Kidney glomerular epithelial cell (primary cell): ENCODE results near the gene PELI3.
"Not testable (repeated sequence)": the region's sequence is repeated elsewhere in the genome, so short reads cannot be mapped to it uniquely, and the experiment has no call there.

ENCODE experiments used
- DNase-seq: peaks from one replicate; lab custom pipeline; 2025; lab: John Stamatoyannopoulos, UW

PELI3 gene, protein sequence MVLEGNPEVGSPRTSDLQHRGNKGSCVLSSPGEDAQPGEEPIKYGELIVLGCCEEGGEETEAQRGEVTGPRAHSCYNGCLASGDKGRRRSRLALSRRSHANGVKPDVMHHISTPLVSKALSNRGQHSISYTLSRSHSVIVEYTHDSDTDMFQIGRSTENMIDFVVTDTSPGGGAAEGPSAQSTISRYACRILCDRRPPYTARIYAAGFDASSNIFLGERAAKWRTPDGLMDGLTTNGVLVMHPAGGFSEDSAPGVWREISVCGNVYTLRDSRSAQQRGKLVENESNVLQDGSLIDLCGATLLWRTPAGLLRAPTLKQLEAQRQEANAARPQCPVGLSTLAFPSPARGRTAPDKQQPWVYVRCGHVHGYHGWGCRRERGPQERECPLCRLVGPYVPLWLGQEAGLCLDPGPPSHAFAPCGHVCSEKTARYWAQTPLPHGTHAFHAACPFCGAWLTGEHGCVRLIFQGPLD

GRCh38 chr11:66466225-66467033, at the start of gene PELI3:
TSS of gene PELI3 (plus strand) at chr11:66466905. CDS start at chr11:66468129, 1,224 bp downstream.
- DNase-seq: peak; percentile 84

GRCh38 chr11:66417000-66417399, 49.7 kb upstream of the PELI3 start:
- no peak for DNase-seq

DNA sequence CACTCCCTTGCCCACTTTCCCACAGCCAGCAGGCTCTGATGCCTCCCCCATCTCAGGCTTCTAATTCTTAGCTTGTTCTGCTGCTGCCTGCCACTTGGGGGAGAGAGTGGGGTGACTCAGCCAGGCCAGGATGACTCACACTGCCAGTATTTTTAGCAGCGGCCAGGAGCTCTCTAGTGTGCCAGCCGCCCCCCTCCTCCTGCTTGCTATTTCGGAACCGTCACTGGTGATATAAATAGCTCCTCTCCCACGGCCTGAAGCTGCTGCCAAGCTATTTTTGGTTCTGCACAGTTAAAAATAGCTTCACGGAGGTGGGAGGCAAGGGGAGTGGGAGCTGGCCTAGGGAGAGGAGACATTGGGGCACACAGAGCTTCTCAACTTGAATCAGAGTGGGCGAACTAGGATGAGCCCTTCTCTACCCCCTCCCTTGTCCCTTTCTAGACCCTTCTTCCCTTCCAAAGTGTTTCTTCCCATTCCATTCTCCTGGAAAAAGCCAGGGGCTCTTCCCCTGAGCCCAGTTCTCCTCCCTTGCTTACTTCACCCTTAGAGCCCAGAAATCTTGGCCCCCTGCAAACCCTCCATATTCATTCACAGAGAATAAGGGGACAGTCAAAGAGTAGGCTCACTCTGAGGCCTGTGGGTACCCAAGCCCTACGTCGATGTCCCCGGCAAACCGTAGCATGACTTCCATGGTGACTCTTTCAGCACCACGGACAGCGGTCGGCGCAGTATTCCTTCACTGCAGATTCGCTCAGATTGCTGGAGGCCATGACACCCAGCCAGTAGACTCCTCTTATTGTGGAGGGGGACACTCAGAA, 48.3 kb upstream of the PELI3 start:
- peak; percentile 86 for DNase-seq

DNA sequence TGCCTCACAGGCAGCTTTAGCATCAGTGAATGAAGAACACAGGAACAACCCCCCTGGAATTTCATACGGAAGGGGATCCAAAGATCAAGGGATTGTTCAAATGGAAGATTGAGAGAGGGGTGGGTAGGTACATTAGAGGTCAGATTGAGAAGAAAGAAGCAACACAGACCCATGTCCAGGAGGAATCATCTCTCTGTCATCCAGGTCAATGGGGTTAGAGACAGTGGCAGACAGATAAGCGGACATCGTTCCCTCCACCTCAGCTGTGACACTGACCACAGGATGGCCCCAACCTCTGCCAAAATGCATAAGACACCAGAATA, 47.8 kb upstream of the PELI3 start:
- no peak for DNase-seq

DNA sequence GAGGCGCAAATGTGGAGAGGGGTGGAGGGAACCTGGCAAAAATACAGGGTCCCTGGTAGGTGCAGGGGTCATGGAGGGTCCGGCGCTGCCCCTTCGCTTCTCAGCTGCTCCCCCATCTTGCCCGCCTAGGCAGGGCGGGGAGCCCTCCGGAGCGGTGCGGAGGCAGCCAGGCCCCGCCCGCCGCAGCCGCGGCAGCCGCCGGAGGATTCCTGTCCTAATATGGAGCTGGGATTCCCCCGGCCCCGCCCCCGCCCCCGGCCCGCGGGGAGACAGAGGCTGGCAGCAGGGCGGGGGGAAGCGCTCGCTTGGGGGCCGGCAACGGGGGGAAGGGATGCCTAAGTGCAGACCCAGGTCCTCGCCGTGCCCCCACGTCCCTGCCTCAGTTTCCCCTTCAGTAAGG, 46.9 kb upstream of the PELI3 start:
- no peak for DNase-seq

DNA sequence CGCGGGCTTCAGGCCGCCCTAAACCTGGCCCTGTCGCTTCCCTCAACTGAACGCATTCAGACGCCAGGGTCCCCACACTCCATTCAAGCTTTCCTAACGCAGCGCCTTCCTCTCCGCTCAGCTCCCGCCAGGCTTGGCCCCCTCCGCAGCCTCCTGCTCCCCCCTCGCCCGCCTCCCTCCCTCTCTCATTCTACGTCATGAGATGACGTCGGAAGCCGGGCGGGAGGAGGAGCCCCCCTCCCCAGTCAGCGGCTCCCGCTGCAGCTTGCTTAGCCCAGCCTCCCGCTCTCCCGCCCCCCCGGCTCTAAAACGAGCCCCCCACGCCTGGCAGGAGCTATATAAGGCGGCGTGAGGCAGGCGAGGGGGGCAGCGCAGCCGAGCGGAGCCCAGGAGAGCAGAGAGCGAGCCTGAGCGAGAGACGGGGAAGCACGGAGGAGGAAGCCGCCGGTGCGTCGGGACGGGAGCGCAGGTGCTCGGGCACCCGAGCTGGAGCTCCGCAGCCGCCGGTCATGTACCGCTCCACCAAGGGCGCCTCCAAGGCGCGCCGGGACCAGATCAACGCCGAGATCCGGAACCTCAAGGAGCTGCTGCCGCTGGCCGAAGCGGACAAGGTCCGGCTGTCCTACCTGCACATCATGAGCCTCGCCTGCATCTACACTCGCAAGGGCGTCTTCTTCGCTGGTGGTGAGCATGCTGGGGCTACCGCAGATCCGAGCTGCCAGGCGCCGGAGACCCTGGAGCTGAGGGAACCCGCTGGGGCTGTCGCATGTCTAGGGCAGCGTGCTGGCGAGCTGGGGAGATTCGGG, 45.8 kb upstream of the PELI3 start, which contains the start of gene NPAS4:
Gene NPAS4, plus strand, starts transcription at position 365 of the 806 bp plus-strand sequence. Its CDS starts 145 bp downstream, at position 510.
- no peak for DNase-seq

DNA sequence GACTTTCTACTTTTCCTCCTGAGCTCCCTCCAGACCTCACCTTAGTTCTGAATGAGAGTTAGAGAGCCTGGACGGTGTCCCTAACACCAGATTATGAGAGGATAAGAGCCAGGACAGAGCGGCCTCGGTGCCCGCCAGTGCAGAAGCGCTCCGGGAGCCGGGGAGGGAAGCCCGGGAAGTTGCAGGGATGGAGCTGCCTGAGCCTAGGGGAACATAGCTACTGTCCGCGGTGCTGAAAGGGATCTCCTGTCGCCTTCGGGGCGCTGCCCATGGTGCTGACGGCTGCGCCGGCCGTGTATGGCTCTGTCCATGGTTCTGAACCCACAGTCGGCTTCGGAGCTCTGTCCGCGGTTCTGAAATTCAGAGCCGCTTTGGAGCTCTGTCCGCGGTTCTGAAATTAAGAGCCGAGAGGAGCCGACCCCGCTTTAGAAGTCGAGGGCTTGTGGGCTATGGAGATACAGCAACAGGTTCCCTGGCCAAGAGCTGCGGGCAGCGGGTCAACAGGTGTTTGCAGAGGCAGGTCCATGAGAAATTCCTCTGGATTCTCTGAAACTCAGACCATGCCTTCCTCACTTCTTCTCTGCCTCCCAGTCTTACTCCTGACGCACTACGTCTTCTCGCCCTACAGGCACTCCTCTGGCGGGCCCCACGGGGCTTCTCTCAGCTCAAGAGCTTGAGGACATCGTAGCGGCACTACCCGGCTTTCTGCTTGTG, 45.1 kb upstream of the PELI3 start:
- peak; percentile 68 for DNase-seq

- DNase-seq: no peak
These were observed 40.4 kb upstream of the PELI3 start for GRCh38 chr11:66426314-66426713.

DNA sequence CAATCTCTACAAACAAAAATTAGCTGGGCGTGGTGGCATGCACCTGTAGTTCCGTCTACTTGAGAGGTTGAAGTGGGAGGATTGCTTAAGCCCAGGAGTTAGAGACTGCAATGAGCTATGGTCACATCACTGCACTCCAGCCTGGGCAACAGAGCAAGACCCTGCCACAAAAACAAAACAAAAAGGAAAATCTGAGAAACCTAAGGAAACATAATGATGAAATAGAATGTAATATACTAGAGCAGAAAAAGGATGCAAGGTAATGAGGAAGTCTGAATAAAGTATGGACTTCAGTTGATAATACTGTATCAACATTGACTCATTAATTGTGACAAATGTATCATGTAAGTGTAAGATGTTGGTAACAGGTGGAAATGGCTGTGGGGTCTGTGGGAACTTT, 37.8 kb upstream of the PELI3 start:
- DNase-seq: no peak

GRCh38 chr11:66429983-66430602, 36.6 kb upstream of the PELI3 start:
- peak; percentile 58 for DNase-seq

DNA sequence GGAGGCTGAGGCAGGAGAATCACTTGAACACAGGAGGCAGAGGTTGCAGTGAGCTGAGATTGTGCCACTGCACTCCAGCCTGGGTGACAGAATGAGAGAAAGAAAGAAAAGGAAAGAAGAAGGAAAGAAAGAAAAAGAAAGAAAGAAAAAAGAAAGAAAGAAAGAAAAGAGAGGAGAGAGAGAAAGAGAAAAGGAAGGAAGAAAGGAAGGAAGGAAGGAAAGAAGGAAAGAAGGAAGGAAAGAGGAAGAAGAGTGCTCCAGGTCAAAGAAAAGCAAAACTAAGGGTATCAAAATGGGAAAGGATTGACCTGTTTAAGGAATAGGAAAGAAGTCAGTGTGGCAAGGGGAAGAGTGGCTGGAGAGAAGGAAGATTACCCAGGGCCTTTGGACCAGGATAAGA, 35.4 kb upstream of the PELI3 start:
- not testable (repeated sequence) for DNase-seq

DNA sequence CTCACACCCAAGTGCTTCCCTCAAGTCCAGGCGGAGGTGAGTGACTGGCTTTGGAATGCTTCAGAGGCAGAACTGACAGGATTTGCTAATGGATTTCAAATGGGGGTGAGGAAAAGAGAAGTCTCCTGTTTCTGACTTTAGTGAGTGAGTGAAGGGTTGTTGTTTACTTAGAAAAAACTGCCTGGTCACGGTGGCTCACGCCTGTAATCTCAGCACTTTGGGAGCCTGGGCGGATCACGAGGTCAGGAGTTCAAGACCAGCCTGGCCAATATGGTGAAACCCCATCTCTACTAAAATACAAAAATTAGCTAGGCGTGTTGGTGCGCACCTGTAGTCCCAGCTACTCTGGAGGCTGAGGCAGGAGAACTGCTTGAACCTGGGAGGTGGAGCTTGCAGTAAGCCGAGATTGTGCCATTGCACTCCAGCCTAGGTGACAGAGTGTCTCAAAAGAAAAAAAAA, 34.8 kb upstream of the PELI3 start:
- DNase-seq: not testable (repeated sequence)

DNA sequence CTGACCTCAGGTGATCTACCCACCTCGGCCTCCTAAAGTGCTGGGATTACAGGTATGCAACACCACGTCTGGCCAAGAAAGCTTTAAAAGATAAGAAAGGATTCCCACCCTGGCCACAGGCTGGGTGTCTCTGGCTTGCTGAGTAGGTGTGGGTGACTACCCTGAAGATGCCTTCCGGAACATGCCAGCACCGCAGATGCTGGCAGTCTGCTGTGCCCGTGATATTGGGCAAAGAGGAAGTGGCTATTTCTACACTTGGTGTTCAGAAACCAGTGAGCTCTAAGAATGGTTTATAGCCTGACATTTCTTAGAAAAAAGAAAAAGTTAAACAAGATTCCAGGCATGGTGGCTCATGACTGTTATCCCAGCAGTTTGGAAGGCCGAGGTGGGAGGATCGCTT, 34.1 kb upstream of the PELI3 start:
- DNase-seq: no peak

DNA sequence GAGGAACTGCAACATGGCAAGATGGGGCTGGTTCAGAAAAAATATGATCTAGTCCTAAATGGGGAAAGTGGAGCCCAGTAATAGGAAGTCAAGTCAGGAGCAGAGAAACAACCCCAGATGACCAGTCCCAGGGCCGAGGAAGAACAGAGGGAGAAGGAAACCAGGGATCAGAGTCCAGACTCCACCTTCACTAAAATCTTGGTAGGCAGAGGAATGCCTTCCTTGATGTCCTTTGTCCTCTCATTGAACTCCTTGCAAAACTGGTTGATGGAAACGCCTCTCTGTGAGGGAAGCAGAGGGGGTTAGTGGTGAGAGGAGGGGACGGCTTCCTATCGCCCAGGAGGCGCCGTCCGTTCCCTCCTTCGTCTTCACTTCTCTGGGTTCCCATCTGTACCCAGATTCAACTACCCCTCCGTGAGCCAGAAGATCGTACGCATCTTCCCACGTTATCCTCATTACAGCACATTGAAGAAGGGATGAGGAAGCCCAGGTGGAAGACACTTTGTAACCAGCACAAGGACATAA, 28.7 kb upstream of the PELI3 start:
- DNase-seq: no peak

GRCh38 chr11:66438504-66439466, 27.9 kb upstream of the PELI3 start, which contains the start of gene MRPL11:
TSS of gene MRPL11 (minus strand) at chr11:66438848. CDS start at chr11:66438754, 94 bp downstream.
- DNase-seq: peak; percentile 99

DNA sequence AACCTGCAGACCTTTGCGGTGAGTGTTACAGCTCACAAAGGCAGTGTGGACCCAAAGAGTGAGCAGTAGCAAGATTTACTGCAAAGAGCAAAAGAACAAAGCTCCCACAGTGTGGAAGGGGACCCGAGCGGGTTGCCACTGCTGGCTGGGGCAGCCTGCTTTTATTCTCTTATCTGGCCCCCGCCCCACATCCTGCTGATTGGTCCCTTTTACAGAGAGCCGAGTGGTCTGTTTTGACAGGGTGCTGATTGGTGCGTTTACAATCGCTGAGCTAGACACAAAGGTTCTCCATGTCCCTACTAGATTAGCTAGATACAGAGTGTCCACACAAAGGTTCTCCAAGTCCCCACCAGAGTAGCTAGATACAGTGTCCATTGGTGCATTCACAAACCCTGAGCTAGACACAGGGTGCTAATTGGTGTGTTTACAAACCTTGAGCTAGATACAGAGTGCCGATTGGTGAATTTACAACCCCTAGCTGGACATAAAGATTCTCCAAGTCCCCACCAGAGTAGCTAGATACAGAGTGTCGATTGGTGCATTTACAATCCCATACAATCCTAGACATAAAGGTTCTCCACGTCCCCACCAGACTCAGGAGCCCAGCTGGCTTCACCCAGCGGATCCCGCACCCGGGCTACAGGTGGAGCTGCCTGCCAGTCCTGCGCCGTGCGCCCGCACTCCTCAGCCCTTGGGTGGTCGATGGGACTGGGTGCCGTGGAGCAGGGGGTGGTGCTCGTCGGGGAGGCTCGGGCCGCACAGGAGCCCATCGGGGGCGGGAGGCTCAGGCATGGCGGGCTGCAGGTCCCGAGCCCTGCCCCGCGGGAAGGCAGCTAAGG, 26.4 kb upstream of the PELI3 start:
- not testable (repeated sequence) for DNase-seq

GRCh38 chr11:66440940-66441282, 25.8 kb upstream of the PELI3 start:
- DNase-seq: not testable (repeated sequence)

GRCh38 chr11:66443602-66444001, 23.1 kb upstream of the PELI3 start:
- no peak for DNase-seq
